GM18909 (cell line): ENCODE results near the gene KRTAP2-3.
"Not testable (repeated sequence)": the region's sequence is repeated elsewhere in the genome, so short reads cannot be mapped to it uniquely, and the experiment has no call there.

Source experiments
- ATAC-seq: cut with Tn5 transposase; IDR thresholded peaks from one replicate; pipeline ENCODE4 v1.9.1; 2021; ENCODE audit warnings: mild to moderate bottlenecking; ENCODE audit not compliant: unreplicated experiment, poor library complexity

Gene KRTAP2-3

DNA sequence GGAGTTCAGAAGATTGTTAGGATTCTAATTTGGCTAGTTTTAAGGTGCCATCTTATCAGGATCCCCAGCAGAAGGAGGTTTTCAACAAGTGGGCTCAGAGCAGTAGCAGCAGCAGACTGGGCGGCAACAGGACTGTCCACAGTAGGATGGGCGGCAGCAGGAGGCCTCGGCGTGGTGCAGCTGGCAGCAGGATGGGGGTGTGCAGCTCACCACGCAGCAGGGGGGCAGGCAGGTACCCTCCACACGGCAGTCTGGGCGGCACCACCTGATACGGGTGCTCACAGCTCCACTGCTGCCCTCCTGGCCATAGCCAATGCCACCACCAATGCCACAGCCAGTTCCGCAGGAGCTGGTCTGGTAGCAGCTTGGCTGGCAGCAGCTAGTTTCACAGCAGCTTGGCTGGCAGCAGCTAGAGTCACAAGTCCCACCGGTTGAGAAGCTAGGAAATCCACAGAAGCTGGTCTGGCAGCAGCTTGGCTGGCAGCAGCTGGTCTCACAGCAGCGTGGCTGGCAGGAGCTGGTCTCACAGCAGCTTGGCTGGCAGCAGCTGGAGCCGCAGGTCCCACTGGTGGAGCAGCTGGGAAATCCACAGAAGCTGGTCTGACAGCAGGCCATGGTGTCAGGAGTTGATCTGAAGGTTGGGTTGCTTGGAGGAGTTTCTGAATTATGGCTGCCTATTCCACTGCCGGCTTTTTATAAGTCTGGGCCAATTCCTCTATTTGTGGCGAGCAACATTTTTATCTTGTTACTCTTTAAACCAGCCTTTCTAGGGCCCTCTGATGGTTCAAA lies 18.9 kb downstream of the KRTAP2-3 start, which contains the start of gene KRTAP1-1:
TSS of gene KRTAP1-1 (minus strand) at position 668 of the 789 bp plus-strand sequence. CDS start at position 615, 53 bp downstream.
- ATAC-seq, result not testable (repeated sequence)

- ATAC-seq, result no peak
Observed at GRCh38 chr17:41037853-41038350, 22.0 kb downstream of the KRTAP2-3 start.

DNA sequence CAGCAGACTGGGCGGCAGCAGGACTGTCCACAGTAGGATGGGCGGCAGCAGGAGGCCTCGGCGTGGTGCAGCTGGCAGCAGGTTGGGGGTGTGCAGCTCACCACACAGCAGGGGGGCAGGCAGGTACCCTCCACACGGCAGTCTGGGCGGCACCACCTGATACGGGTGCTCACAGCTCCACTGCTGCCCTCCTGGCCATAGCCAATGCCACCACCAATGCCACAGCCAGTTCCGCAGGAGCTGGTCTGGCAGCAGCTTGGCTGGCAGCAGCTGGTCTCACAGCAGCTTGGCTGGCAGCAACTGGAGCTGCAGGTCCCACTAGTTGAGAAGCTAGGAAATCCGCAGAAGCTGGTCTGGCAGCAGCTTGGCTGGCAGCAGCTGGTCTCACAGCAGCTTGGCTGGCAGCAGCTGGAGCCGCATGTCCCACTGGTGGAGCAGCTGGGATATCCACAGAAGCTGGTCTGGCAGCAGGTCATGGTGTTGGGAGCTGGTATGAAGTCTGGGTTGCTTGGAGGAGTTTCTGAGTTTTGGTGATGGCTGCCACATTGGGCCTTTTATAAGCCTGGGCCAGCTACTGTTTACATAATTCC lies 25.5 kb downstream of the KRTAP2-3 start, which contains the start of gene KRTAP1-3:
TSS of gene KRTAP1-3 (minus strand) at position 529 of the 590 bp plus-strand sequence. CDS start at position 476, 53 bp downstream.
- ATAC-seq, result not testable (repeated sequence)

- ATAC-seq, result no peak
Observed at GRCh38 chr17:41029633-41030245, 30.2 kb downstream of the KRTAP2-3 start, which contains the start of gene KRTAP1-4. Gene KRTAP1-4, minus strand, starts transcription at chr17:41030195. Its CDS starts 117 bp downstream, at chr17:41030078.

- ATAC-seq, result no peak
Observed at GRCh38 chr17:41026715-41027471, 33.0 kb downstream of the KRTAP2-3 start, which contains the start of gene KRTAP1-5. Gene KRTAP1-5, minus strand, starts transcription at chr17:41027208. Its CDS starts 53 bp downstream, at chr17:41027155.

DNA sequence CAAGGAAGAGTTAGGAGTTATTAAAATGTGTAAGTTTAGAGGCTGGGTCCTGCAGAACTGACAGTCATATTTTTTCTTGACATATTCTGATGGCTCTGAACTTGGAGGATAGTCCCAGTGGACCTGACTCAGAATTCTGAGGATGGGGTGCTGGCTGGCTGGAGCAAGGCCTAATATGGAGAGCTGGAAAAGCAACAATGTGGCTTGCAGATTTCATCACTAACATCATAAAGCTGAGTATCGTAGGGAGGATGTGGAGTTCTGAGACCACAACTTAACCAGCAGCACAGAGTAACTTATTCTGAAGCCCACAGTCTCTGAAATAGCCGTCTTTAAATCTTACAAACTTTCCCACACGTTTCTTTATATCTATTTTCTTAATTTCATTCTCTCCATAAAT lies 35.2 kb downstream of the KRTAP2-3 start:
- ATAC-seq, result no peak

DNA sequence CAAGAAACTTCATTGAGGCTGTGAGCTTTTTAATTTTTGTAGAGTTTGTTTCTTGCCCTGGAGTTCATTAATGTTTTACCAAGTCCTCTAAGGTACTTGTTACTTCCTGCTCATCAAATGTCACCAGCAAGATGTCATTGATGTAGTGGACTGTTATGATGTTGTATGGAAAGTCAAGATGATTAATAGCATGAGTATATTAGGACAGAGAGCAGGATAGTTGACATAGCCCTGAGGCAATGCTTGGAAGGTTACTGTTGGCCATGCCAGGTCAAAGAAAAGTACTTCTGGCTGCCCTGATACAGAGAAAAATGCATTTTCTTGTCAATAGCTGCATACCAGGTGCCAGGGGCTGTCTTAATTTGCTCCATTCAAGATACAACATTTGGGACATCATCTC lies 39.6 kb downstream of the KRTAP2-3 start:
- no peak for ATAC-seq

DNA sequence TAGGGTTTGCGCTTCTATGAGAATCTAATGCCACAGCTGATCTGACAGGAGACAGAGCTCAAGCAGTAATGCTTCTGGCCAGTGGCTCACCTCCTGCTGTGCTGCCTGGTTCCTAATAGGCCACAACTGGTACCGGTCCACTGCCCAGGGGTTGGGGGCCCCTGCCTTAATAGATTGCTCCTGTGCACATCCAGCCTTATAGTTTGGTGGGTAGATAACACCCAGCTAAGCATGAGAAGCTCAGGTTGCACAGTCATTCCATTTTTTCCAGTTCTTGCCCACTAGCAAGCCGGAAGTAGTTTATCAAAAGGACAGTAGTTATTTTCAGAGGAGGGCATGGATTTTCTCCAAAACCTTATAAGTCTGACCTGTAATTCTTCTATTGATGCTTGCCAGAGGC lies 40.5 kb downstream of the KRTAP2-3 start:
- ATAC-seq, result no peak

GRCh38 chr17:41018541-41018940 lies 41.4 kb downstream of the KRTAP2-3 start:
- ATAC-seq, result no peak

DNA sequence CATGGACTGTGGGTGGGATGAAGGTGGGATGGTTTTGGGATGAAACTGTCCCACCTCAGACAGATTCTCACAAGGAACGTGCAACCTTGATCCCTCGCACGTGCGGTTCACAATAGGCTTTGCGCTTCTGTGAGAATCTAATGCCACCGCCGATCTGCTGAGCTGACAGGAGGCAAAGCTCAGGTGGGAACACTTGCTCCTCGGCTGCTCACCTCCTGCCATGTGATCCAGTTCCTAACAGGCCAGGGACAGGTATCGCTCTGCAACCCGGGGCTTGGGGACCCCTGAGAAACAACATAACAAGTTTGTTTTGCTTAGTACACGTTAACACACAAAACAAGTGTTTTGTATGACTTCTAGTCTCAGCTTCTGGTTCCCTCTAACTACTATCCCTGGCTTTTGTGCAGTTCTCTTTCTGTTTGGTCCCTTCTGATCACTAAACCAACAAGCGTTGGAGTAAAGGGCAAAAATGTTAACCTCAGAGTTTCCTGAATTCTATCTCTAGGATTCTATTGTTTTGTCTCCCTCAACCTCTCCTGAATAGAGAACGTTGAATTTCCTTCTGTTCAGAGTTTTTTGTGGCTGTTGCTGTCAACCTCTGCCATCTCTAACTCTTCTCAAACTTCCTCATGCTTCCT lies 43.2 kb downstream of the KRTAP2-3 start:
- no peak for ATAC-seq

DNA sequence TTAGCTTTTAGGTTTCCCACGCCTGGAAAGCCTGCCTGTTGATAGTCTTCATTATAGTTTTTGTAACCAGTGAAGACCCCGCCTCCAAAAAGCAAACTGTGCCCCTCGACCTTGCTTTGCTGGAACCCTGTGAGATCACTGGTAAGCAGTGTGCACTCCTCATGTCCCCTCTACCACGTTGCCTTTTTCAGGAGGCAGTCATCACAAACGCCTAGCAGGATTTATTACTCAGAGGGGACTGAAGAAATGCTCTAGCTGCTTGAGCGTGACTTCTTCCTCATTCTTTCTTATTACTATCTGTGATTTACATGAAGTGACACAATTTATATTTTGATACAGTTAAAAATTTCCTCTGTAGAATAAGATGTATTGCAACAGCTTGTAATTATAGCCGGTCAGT lies 44.5 kb downstream of the KRTAP2-3 start:
- no peak for ATAC-seq

DNA sequence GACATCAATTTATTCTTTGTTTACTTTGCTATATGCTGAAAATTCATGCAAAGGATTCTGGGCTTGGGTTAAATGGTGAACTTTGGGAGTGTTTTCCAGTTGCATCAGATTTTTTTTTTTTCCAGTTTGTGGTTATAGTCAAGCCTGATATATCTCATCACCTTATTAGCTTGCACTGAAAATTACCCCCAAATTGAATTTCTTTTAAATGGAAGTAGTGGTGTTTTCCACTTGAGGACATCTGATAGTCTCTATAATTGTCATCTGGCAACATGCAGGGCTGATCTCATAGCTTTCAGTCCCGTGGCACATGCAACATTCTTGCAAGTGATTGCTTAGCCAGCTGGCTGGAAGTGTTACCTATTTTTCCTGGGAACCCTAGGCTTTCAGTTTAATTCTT lies 46.3 kb downstream of the KRTAP2-3 start:
- ATAC-seq, result no peak

DNA sequence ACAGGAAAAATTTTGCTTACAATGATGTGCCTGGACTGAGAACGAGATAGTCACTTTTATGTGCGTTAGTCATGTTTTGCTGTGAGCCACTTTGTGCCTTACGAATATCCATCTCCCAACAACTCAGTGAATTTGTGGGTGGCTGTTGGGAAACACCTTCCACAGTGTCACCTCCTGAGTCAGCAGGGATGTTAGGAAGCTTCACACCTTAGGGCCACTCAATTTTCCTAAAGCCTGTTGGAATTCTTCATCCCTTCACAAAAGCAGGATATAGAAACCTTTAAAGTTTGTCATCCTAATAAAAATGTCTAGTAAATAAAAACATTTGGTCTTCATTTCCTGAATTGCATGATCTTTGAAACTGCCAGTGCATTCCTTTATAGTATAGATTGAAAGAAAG lies 46.7 kb downstream of the KRTAP2-3 start:
- ATAC-seq, result no peak

GRCh38 chr17:41012326-41013120 lies 47.4 kb downstream of the KRTAP2-3 start:
- ATAC-seq, result no peak

GRCh38 chr17:41010441-41010840 lies 49.5 kb downstream of the KRTAP2-3 start:
- no peak for ATAC-seq

DNA sequence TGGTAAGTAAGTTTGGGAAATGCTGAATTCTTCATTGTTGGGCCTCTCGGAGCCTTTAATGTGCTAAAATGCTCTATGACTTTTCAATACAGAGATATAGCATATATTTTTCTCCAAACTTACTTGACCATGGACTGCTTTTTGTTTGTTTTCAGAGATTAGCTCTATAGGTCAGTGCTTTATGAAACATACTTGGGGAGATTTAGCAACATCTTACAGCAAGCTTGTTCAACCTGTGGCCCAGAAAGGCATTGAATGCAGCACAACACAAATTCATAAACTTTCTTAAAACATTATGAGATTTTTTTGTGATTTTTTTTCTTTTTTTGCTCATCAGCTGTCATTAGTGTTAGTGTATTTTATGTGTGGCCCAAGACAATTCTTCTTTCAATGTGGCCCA lies 50.0 kb downstream of the KRTAP2-3 start:
- no peak for ATAC-seq

- no peak for ATAC-seq
Observed at GRCh38 chr17:41009301-41009760, 50.6 kb downstream of the KRTAP2-3 start.
